Measurements from ENCODE around the gene OR2M5. TPM values are rescaled to one million over a fixed set of nuclear protein-coding genes. Genes with fewer than 3 reads are reported as not detected.

The OR2M5 gene
- total RNA-seq, 2 experiments from 2014 or later: not detected

DNA sequence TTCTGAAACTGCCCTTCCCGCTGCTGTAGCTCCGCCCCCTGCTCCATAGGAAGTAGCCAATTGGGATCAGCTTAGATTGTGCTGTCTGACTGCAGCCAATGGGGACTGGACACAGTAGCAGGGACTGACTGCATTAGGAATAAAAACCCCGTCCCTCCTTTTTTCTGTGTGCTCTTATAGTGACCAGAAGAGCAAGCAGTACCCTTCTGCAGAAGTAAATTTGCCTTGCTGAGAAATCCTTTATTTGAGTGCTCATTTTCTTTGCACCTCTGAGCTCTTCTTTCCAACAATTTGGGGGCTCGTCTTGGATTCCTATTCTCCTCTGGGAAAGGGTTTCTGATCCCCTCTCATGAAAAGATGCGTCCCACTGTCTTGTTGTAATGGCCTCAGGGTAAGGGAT lies 33.8 kb upstream of the OR2M5 start:
- H3K9me3 Mint-ChIP-seq: peaks cover 11% of the 10 kb centered on the region
- ChIA-PET CTCF (no interaction called here), POLR2A (no interaction called here)
- Histone ChIP-seq H3K9me3 (ENCODE audit: control insufficient read depth in 1 of 2, insufficient read depth in 1 of 2, low read length in 2 of 2) (peaks cover 11 to 26% of the 10 kb centered on the region in 2 experiments), H3K4me1 (ENCODE audit: insufficient read depth, low read length) (no peaks in the 10 kb centered on the region), H3K27ac (ENCODE audit: low read depth in 1 of 2, low read length in 2 of 2) (no peak overlapping the region), H3K36me3 (ENCODE audit: insufficient read depth, low read length) (no peaks in the 10 kb centered on the region), H3K4me3 (ENCODE audit: low read length) (no peak overlapping the region), H3K27me3 (ENCODE audit: control insufficient read depth in 1 of 2, insufficient read depth in 2 of 2, low read length in 2 of 2) (no peaks in the 10 kb centered on the region)
- intact Hi-C loops (cut with DNase I, micrococcal nuclease): no loop called here
- H3K27ac Mint-ChIP-seq: no peak overlapping the region
- H3K4me1 Mint-ChIP-seq (ENCODE audit: low read depth): no peaks in the 10 kb centered on the region
- DNase-seq: no peak
- no peaks in the 10 kb centered on the region for H3K36me3 Mint-ChIP-seq (ENCODE audit: low read depth)
- TF ChIP-seq, protein P1, sequence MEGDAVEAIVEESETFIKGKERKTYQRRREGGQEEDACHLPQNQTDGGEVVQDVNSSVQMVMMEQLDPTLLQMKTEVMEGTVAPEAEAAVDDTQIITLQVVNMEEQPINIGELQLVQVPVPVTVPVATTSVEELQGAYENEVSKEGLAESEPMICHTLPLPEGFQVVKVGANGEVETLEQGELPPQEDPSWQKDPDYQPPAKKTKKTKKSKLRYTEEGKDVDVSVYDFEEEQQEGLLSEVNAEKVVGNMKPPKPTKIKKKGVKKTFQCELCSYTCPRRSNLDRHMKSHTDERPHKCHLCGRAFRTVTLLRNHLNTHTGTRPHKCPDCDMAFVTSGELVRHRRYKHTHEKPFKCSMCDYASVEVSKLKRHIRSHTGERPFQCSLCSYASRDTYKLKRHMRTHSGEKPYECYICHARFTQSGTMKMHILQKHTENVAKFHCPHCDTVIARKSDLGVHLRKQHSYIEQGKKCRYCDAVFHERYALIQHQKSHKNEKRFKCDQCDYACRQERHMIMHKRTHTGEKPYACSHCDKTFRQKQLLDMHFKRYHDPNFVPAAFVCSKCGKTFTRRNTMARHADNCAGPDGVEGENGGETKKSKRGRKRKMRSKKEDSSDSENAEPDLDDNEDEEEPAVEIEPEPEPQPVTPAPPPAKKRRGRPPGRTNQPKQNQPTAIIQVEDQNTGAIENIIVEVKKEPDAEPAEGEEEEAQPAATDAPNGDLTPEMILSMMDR (IDR thresholded peaks at IDR 0.05): no peak
- no peak for ATAC-seq (ENCODE audit: poor library complexity)
- no peak overlapping the region for H3K4me3 Mint-ChIP-seq
- H3K27me3 Mint-ChIP-seq: no peaks in the 10 kb centered on the region

DNA sequence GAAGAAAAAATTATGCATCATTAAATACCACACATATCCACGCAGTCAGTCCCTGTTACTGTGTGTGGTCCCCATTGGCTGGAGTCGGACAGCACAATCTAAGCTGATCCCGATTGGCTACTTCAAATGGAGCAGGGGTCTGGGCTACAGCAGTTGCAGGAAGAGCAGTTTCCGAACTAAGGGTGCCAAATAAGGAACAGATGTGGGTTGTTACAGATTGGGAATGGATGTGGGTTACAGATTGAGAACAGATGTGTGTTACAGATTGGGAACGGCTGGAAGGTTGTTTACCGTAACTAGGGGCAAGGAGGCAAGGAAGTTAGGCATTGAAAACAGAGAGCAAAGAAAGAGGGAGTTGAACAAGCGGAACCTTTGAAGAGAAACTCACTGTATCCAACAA lies 30.1 kb upstream of the OR2M5 start:
- no peak for ATAC-seq (ENCODE audit: poor library complexity)

GRCh38 chr1:248127653-248128052 lies 17.3 kb upstream of the OR2M5 start:
- POLR2A ChIA-PET: no interaction called here
- H3K4me3 Mint-ChIP-seq: no peak overlapping the region

More for the DNA sequence above, 30.1 kb upstream of the OR2M5 start:
- CTCF ChIA-PET: interaction anchor here (1.2 kb wide), 1 partner anchor 14 kb away, joined by 4 read pairs; no protein-coding TSS in a partner anchor
- no peak overlapping the region for H3K27ac Mint-ChIP-seq
- Histone ChIP-seq H3K4me3 (ENCODE audit: low read length) (no peak overlapping the region), H3K27ac (ENCODE audit: low read depth in 1 of 2, low read length in 2 of 2) (no peak overlapping the region), H3K27me3 (ENCODE audit: control insufficient read depth in 1 of 2, insufficient read depth in 2 of 2, low read length in 2 of 2) (no peaks in the 10 kb centered on the region), H3K36me3 (ENCODE audit: insufficient read depth, low read length) (no peaks in the 10 kb centered on the region), H3K9me3 (ENCODE audit: control insufficient read depth in 1 of 2, insufficient read depth in 1 of 2, low read length in 2 of 2) (peaks cover 11 to 26% of the 10 kb centered on the region in 2 experiments), H3K4me1 (ENCODE audit: insufficient read depth, low read length) (no peaks in the 10 kb centered on the region)
- TF ChIP-seq, protein P1 (IDR thresholded peaks at IDR 0.05): no peak
- H3K4me1 Mint-ChIP-seq (ENCODE audit: low read depth): no peaks in the 10 kb centered on the region
- intact Hi-C loops (cut with DNase I, micrococcal nuclease): no loop called here
- no peaks in the 10 kb centered on the region for H3K27me3 Mint-ChIP-seq
- H3K4me3 Mint-ChIP-seq: no peak overlapping the region
- POLR2A ChIA-PET: no interaction called here
- DNase-seq: no peak
- H3K36me3 Mint-ChIP-seq (ENCODE audit: low read depth): no peaks in the 10 kb centered on the region
- peaks cover 7% of the 10 kb centered on the region for H3K9me3 Mint-ChIP-seq

More at GRCh38 chr1:248127653-248128052, 17.3 kb upstream of the OR2M5 start:
- intact Hi-C loops (cut with DNase I, micrococcal nuclease): no loop called here
- Histone ChIP-seq H3K9me3 (ENCODE audit: control insufficient read depth in 1 of 2, insufficient read depth in 1 of 2, low read length in 2 of 2) (peaks cover 0 to 16% of the 10 kb centered on the region in 2 experiments), H3K27ac (ENCODE audit: low read depth in 1 of 2, low read length in 2 of 2) (no peak overlapping the region), H3K27me3 (ENCODE audit: control insufficient read depth in 1 of 2, insufficient read depth in 2 of 2, low read length in 2 of 2) (no peaks in the 10 kb centered on the region), H3K4me3 (ENCODE audit: low read length) (no peak overlapping the region), H3K36me3 (ENCODE audit: insufficient read depth, low read length) (no peaks in the 10 kb centered on the region), H3K4me1 (ENCODE audit: insufficient read depth, low read length) (no peaks in the 10 kb centered on the region)
- TF ChIP-seq, protein P1 (IDR thresholded peaks at IDR 0.05): no peak
- no peaks in the 10 kb centered on the region for H3K36me3 Mint-ChIP-seq (ENCODE audit: low read depth)
- CTCF ChIA-PET: no interaction called here
- DNase-seq (no peak), ATAC-seq (ENCODE audit: poor library complexity) (no peak)
- H3K9me3 Mint-ChIP-seq: peaks cover 10% of the 10 kb centered on the region
- H3K27me3 Mint-ChIP-seq: no peaks in the 10 kb centered on the region
- H3K4me1 Mint-ChIP-seq (ENCODE audit: low read depth): no peaks in the 10 kb centered on the region
- H3K27ac Mint-ChIP-seq: no peak overlapping the region

Measured in CD4-positive, alpha-beta T cell (primary cell).